ENCODE results near the gene RALGDS.

- TF ChIP-seq POLR2A (IDR thresholded peaks at IDR 0.05; ENCODE audit: low read depth, low read length) = no peak
- TF ChIP-seq CTCF (conservative IDR thresholded peaks at IDR 0.05; ENCODE audit: low read depth, low read length) = no peak
- TF ChIP-seq CEBPB (IDR thresholded peaks at IDR 0.05; ENCODE audit: low read depth, low read length) = no peak
- no peak for TF ChIP-seq ELK1 (IDR thresholded peaks at IDR 0.05; ENCODE audit: borderline replicate concordance, low read depth, low read length)
These were observed 8.4 kb downstream of the RALGDS start for GRCh38 chr9:133112663-133113026.

Data from IMR-90 (cell line).